ENCODE measurements around the gene TES. TPM values are rescaled to one million over a fixed set of nuclear protein-coding genes. Genes with fewer than 3 reads are reported as not detected.

The TES gene
- total and polyA plus RNA-seq, 9 of the 15 experiments (the other 6 are each of a cell fraction or from before 2014, with no cell fraction given) = 20.7 to 61.6 (median 53.8) TPM

DNA sequence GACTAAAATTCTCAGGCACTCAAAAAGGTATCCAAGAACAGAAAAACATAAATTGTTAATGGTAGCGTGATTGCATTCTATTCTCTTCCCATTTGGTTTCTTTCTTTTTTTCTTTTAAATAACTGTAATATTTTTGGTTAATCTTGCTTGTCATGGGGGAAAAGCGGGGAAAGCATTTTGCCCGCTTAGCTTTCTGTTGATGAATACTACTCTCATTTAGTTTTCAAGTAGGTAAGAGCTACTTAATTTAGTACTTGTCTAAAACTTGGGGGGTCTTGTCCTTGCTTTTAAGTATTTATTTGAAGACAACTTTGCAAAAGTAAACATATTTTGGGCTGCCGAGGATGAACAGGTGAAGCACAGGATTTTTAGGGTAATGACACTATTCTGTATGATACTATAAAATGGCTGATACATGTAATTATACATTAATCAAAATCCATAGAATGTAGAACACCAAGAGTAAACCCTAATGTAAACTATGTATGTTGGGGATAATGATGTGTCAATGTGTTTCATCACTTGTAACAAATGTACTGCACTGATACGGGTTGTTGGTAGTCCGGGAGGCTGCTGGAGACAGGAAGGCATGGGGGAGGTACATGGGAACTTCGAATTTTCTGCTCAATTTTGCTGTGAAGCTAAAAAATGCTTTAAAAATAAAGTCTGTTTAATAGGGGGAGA is 1.7 kb downstream of the TES start (continued):
- TF ChIP-seq ETV5 (CRISPR knock-in tag; IDR thresholded peaks at IDR 0.05; ENCODE audit: low read depth) (no peak), KLF16 (IDR thresholded peaks at IDR 0.05) (peak; percentile 37; the same call in 1 of the 2 replicates), PRPF4 (IDR thresholded peaks at IDR 0.05; ENCODE audit: insufficient read depth, low read depth, low read length, poor library complexity, severe bottlenecking) (no peak), CREM (IDR thresholded peaks at IDR 0.05; ENCODE audit: low read depth) (peak; percentile 39; the same call in 1 of the 2 replicates), MYNN (IDR thresholded peaks at IDR 0.05) (no peak), MYNN (CRISPR knock-in tag; IDR thresholded peaks at IDR 0.05) (no peak), STAT5A (IDR thresholded peaks at IDR 0.05; ENCODE audit: borderline replicate concordance, low read length) (0 out of 2 replicates have a peak, but pooled peaks have one; percentile 14), BCOR (IDR thresholded peaks at IDR 0.05) (no peak), ZNF324 (CRISPR knock-in tag; IDR thresholded peaks at IDR 0.05) (no peak), ZBTB7A (IDR thresholded peaks at IDR 0.05; ENCODE audit: borderline replicate concordance, control insufficient read depth, low read depth, low read length) (no peak), KLF10 (CRISPR knock-in tag; IDR thresholded peaks at IDR 0.05) (no peak), NFIX (CRISPR knock-in tag; IDR thresholded peaks at IDR 0.05; ENCODE audit: low read depth) (no peak)
- TF ChIP-seq, protein P1, sequence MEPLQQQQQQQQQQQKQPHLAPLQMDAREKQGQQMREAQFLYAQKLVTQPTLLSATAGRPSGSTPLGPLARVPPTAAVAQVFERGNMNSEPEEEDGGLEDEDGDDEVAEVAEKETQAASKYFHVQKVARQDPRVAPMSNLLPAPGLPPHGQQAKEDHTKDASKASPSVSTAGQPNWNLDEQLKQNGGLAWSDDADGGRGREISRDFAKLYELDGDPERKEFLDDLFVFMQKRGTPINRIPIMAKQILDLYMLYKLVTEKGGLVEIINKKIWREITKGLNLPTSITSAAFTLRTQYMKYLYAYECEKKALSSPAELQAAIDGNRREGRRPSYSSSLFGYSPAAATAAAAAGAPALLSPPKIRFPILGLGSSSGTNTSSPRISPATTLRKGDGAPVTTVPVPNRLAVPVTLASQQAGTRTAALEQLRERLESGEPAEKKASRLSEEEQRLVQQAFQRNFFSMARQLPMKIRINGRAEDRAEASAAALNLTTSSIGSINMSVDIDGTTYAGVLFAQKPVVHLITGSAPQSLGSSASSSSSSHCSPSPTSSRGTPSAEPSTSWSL (CRISPR knock-in tag; IDR thresholded peaks at IDR 0.05; ENCODE audit: borderline replicate concordance) = no peak
- TF ChIP-seq, protein P2, sequence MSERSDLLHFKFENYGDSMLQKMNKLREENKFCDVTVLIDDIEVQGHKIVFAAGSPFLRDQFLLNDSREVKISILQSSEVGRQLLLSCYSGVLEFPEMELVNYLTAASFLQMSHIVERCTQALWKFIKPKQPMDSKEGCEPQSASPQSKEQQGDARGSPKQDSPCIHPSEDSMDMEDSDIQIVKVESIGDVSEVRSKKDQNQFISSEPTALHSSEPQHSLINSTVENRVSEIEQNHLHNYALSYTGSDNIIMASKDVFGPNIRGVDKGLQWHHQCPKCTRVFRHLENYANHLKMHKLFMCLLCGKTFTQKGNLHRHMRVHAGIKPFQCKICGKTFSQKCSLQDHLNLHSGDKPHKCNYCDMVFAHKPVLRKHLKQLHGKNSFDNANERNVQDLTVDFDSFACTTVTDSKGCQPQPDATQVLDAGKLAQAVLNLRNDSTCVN (CRISPR knock-in tag; IDR thresholded peaks at IDR 0.05) = no peak
- TF ChIP-seq, protein P3, sequence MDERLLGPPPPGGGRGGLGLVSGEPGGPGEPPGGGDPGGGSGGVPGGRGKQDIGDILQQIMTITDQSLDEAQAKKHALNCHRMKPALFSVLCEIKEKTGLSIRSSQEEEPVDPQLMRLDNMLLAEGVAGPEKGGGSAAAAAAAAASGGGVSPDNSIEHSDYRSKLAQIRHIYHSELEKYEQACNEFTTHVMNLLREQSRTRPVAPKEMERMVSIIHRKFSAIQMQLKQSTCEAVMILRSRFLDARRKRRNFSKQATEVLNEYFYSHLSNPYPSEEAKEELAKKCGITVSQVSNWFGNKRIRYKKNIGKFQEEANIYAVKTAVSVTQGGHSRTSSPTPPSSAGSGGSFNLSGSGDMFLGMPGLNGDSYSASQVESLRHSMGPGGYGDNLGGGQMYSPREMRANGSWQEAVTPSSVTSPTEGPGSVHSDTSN (CRISPR knock-in tag; IDR thresholded peaks at IDR 0.05; ENCODE audit: low read depth) = no peak
- TF ChIP-seq, protein P3 (tag; conservative IDR thresholded peaks at IDR 0.05; ENCODE audit: low read depth) = peak; percentile 67
- TF ChIP-seq, protein P4, sequence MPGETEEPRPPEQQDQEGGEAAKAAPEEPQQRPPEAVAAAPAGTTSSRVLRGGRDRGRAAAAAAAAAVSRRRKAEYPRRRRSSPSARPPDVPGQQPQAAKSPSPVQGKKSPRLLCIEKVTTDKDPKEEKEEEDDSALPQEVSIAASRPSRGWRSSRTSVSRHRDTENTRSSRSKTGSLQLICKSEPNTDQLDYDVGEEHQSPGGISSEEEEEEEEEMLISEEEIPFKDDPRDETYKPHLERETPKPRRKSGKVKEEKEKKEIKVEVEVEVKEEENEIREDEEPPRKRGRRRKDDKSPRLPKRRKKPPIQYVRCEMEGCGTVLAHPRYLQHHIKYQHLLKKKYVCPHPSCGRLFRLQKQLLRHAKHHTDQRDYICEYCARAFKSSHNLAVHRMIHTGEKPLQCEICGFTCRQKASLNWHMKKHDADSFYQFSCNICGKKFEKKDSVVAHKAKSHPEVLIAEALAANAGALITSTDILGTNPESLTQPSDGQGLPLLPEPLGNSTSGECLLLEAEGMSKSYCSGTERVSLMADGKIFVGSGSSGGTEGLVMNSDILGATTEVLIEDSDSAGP (CRISPR knock-in tag; IDR thresholded peaks at IDR 0.05) = no peak
- TF ChIP-seq, protein P5, sequence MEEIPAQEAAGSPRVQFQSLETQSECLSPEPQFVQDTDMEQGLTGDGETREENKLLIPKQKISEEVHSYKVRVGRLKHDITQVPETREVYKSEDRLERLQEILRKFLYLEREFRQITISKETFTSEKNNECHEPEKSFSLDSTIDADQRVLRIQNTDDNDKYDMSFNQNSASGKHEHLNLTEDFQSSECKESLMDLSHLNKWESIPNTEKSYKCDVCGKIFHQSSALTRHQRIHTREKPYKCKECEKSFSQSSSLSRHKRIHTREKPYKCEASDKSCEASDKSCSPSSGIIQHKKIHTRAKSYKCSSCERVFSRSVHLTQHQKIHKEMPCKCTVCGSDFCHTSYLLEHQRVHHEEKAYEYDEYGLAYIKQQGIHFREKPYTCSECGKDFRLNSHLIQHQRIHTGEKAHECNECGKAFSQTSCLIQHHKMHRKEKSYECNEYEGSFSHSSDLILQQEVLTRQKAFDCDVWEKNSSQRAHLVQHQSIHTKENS (CRISPR knock-in tag; IDR thresholded peaks at IDR 0.05) = no peak

Measured in K562 (cell line).